Measurements from ENCODE around the gene HSD3B7.
"Not testable (repeated sequence)": the region's sequence is repeated elsewhere in the genome, so short reads cannot be mapped to it uniquely, and the experiment has no call there.

The HSD3B7 gene

DNA sequence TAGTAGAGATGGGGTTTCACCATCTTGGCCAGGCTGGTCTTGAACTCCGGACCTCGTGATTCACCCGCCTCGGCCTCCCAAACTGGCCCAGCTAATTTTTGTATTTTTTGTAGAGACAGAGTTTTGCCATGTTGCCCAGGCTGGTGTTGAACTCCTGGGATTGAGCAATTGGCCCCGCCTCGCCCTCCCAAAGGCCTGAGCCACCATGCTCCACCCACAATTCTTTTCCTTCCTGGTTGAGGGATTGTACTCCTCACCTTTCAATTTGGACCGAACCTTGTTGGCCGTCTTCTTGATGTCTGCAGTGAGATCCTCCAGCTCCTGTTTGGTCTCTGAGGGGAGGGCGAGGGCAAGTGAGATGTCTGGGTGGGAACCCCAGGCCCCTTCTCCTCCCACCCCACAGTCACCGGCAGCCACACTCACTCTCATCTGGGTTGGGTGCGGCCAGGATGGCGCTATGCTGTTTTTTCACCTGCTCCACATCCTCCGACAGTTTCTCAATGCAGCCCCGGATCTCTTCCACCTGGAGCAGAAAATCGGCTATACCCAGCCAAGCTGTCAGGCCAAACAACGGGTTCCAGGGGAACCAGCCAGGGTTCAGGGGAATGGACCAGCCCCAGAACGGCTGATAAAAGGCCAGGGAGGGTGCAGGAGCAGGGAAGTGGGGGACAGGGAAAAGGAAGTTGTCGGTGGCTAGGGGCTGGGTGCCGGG lies 15.8 kb downstream of the HSD3B7 start:
- no peak for DNase-seq (ENCODE audit: low read depth, low spot score)

DNA sequence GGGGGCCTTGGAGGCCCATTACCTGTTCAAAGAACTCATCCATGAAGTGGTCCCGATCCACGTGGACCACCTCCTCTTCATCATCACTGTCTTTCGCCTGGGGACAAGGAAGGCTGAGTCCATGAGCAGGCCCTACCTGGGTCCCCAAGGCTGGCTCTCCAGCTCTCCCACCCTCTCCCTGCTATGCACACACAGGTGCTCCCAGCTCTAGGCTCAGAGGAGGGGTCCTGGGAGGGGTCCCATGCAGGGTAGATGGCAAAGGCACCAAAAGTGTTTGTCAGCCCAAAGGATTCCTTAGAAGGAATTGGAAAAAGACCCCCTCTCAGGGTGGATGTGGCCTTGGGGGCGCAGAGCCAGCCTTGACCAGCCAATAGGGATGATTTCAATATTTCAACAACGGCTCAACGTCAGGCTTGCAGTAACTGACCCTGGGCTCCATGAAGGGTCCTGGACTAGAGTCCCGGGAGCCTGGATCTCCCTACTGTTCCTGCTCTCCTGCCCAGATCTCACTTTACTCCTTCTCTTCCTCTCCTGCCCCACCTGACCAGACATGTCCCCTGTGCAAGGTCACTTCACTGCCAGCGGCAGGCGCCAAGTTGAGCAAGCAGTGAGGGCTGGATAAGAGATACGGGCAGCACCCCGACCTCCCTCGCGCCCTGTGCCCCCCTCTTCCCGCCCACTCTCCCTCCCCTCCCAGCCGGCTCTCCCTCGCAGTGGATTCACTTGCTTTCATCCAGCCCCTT lies 16.7 kb downstream of the HSD3B7 start:
- no peak for DNase-seq (ENCODE audit: low read depth, low spot score)

DNA sequence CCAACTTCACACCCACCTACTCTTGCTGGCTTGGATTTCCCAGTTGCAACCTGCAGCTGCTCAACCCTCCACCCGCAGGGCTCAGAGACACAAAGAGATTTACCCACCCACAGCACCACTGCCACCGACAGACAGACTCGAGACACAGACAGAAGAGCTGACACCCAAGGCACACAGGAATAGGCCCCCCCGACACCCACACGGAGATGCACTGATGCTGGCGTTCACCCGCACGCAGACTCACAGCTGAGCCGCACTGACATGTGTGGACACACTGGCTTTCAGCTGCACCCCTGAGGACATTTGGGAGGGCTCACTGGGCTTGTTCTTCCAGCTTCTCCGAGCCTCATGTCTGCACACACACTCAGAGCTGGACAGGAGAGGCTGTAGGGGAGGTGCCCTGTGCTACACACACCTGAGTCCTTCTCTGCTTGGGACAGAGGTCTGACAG lies 17.3 kb downstream of the HSD3B7 start:
- DNase-seq (ENCODE audit: low read depth, low spot score) = no peak

DNA sequence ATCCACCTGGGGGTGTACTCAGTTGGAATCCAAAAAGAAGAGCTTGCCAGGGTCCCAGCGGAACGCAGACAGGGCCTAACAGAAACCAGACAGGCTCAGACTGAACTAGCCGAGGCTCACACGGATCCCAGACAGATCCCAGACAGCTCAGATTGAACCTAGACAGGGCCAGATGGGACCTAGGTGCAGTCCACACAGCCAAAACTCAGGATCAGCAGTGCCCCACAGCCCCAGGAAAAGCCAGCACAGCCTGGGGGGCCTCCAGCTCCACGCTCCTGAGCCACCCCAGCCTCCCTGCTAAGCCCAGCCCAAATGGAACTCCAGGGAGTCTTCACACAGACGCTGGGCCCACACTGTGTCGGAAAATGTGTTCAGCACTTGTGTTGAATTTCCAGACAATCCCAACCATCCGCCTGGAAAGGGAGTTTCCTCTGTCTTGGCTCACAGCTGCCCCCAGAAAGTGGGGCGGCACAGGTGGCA lies 17.9 kb downstream of the HSD3B7 start:
- DNase-seq (ENCODE audit: low read depth, low spot score) = no peak

DNA sequence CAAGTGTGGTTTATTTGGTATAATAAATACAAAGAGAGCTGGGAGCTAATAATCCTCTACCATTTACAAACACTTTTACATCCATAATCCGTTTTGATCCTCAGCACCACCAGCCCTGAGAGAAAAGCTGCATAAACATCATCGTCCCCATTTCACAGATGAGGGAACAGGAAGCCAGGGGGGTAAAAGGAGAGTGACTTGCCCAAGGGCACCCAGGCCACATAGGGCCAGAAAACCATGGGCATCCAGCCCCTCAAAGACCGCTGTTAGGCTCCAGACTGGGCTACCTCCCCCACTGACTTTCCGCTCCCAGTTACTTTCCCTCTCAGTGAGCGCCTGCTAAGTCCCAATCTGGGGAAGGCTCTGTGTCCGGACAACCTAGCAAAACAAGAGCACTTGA lies 18.7 kb downstream of the HSD3B7 start:
- no peak for DNase-seq (ENCODE audit: low read depth, low spot score)

DNA sequence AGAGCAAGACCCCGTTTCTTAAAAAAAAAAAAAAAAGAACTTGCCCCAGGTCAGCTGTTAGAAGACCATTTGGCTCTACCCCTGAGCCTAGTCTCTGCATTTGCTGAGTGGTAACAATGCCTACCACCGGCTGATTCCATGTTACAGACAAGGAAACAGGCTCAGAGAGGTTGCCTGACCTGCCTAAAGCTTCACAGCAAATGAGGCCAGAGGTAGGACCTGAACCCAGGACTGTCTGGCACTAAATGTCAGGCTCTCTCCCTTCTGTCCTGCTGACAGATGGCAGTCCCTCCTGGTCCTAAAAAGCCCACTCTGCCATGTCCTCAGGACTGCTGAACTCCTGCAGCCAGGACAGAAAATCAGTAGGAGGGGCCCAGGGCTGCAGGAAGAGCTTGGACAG lies 19.7 kb downstream of the HSD3B7 start:
- no peak for DNase-seq (ENCODE audit: low read depth, low spot score)

DNA sequence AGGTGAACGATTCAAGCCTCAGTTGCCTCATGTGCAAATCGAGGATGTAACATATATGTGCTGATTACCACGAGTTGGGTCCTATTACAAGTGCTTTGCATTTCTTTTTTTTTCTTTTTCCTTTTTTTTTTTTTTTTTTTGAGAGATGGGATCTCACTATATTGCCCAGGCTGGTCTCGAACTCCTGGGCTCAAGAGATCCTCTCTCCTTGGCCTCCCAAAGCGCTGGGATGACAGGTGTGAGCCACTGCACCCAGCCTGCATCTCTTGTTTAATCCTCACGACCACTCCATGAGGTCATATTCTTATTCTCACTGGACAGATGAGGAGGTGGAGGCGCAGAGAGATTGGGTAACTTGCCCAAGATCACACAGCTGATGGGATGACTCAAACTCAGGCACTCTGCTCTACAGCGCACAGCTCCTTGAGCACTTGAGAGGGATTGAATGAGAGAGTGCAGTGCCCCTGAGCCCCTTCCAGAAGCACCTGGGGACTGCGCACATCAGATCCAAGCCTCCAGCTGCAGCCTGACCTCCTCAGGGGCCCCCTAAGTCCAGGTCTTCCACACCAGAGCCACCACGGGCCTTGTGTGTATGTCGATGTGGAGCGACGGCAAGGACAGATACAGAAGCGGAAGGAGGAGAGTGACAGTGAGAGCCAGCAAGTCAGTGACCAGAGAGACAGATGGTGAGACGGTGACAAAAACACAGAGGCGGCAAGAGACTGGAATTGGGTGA lies 20.5 kb downstream of the HSD3B7 start:
- no peak for DNase-seq (ENCODE audit: low read depth, low spot score)

DNA sequence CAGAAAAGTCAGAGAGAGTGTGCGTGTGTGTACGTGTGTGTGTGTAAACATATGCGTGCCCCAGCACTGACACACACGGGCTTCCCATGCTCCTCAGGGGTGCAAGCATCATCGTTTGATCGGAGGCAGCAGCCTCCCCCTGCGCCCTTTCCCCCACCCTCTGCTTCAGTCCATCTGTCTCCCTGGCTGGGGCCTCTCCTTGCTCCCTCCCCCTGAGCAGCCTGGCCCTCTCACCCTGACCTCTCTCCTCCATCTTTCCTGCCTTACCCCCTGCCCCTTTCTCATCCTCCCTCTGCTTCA lies 21.0 kb downstream of the HSD3B7 start:
- DNase-seq (ENCODE audit: low read depth, low spot score) = no peak

DNA sequence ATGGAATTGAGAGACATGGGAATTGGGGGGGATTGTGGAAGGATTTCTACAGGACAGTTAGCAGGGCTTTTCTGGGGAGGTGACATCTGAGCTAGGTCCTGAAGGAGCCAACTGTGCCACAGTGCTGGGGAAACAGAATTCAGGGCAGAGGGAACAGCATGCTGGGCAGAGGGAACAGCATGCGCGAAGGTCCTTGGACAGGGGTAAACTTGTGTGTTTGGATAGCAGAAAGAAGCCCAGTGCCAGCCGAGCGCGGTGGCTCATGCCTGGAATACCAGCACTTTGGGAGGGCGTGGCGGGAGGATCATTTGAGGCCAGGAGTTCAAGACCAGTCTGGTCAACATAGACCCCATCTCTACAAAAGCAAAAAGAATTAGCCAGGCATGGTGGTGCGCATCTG lies 21.6 kb downstream of the HSD3B7 start:
- no peak for DNase-seq (ENCODE audit: low read depth, low spot score)

DNA sequence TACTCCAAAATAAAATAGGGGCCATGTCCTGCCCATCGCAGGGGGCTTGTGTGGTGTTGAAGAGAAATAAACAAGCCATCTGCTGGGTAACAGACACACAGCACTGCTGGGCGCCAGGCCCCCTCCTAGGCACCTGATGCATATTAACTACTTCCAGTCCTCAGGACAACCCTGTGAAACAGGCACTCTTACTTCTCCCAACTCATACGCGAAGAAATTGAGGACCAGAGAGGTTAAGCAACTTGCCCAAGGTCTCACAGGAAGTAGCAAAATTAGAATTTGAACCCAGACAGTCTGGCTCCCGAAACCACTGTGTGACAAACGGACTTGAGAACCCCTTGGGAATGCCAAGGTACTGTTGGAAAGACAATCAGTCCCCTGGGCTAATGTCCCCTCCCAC lies 22.7 kb downstream of the HSD3B7 start:
- no peak for DNase-seq (ENCODE audit: low read depth, low spot score)

DNA sequence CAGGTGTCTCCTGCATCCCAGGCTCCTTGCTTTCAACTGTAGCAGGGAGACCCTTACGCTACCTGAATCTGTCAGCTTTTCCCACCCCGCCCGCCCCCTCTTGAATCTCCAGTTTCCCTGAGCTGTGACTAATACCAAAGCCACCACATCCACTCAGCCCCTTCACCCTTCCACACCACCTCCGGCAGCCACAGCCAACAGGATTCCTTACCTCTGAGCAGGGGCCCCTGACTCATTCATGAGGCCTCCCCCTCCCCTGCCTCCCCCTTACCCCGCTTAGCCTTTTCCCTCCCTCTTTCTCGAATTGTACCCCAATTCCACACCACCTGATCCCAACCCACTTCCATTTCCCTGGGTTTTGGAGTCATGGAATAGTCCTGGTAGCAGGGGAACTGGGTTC lies 23.1 kb downstream of the HSD3B7 start:
- DNase-seq (ENCODE audit: low read depth, low spot score) = no peak

DNA sequence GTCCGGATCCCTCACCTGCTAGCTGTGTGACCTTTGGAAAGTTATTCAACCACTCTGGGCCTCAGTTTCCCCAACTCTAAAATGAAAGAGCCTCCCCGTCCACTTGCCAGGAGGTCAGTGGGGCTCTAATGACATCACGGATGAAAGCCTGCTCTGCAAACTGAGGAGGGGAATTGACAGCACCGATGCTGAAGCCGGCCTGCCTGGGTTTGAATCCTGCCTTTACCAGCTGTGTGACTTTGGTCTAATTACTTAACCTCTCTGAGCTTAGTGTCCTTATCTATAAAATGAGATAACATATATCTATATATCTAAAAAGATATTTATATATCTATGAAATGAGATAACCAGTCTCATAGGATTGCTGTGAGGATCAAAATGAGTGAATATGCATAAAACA lies 23.5 kb downstream of the HSD3B7 start:
- DNase-seq (ENCODE audit: low read depth, low spot score) = no peak

DNA sequence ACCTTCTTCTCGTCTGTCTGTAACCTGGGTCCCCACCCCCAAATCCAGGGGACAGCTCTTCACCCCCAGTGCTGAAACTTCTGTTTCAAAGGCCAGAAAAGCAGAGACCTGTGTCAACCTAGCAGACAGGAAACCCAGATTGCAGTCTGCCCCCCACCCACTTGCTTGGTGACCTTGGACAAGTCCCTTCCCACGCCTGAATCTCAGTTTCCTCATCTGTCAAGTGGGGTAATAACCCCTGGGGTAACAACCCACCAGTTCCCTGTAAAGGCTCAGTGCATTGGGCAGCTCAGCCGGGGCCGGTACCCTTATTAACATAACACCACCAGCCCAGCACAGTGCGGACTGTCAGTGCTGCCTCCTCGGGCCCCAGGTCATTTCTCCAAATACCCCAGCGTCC lies 24.1 kb downstream of the HSD3B7 start:
- DNase-seq (ENCODE audit: low read depth, low spot score) = no peak

DNA sequence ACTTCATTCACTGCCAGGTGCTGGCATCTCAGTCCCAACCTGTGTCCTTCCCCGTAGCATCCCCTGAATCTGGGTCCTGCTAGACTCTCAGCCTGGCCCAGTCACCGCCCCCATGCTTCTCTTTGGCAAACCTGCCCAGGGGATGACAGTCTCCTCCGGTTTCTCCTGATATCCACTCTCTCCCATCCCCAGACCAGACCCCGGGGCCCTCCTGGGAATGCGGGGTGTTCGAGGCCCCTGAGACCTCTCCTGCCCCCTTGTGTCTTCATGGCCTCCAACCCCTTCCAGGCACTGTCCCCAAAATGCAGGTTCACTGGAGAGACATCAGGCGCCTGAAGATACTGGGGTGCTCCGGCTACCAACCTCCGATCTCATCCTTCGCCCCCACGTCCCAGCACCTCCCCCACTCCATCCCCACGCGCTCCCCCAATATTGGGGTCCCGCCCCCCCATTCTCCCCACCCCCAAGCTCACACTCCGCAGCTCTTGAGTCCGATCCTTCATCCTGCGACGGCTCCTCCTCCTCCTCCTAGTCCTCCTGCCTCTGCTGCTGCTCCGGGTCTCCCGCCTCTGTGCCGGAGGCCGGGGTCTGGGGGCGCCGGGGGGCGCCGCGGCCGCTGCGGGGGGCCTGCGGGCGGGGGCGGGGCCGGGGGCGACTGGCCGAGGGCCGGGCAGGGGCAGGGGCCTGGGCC lies 25.0 kb downstream of the HSD3B7 start:
- no peak for DNase-seq (ENCODE audit: low read depth, low spot score)

DNA sequence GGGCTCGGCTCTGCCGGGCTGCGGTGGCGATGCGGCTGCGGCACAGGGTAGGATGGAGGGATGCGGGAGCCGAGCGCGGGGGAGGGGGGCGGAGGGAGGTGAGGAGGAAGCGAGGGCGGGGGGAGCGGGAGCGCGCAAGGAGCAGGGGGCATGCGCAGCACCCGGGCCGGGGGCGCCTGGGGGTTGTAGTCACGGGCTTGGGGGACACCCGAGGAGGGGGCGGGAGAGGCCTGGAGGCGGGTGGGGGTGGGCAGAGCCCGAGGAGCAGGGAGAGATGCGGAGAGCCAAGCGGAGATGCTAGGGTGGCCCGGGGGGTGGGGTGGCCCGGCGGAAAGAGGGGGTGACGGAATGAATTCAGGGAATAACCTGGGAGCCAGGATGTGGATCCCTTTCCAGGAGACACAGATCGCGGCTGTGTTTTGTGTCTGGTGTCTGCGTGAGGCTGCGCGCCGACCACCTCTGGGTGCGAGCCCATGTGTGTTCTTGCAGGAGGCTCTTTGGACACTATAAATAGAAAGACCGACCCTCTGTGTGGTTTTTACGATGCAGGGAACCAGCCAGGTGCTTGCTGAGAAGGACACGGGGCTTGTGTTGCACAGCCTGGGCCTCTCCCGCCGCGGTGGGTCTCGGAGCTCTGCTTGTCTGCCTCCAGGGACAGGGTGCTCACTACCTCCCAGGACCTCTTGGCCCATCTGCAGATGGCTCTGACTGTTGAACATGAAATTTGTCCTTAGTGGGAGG lies 25.7 kb downstream of the HSD3B7 start, which contains the start of gene STX1B:
TSS of gene STX1B (minus strand) at position 54 of the 741 bp plus-strand sequence. CDS start 242 bp downstream, outside the sequence.
- DNase-seq (ENCODE audit: low read depth, low spot score) = peak; percentile 33

DNA sequence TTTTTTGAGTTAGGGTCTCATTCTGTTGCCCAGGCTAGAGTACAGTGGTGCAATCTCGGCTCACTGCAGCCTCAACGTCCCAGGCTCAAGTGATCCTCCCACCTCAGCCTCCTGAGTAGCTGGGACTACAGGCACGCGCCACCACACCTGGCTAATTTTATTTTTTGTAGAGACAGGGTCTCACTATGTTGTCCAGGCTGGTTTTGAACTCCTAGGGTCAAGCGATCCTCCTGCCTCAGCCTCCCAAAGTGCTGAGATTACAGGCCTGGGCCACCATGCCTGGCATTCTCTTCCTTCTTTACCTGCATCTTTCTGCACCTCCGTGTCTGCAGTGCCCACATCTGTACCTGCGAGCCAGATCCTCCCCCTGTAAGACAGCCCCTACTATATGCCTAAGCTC lies 26.8 kb downstream of the HSD3B7 start:
- not testable (repeated sequence) for DNase-seq (ENCODE audit: low read depth, low spot score)

DNA sequence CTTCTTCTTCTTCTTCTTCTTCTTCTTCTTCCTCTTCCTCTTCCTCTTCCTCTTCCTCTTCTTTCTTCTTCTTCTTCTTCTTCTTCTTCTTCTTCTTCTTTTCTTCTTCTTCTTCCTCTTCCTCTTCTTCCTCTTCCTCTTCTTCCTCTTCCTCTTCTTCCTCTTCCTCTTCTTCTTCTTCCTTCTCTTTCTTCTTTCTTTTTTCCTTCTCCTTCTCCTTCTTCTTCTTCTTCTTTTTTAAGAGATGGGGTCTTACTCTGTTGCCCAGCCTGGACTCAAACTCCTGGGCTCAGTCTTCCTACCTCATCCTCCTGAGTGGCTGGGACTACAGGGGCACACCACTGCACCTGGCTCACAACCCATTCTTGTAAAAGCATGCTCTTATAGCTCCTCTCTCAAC lies 28.3 kb downstream of the HSD3B7 start:
- not testable (repeated sequence) for DNase-seq (ENCODE audit: low read depth, low spot score)

DNA sequence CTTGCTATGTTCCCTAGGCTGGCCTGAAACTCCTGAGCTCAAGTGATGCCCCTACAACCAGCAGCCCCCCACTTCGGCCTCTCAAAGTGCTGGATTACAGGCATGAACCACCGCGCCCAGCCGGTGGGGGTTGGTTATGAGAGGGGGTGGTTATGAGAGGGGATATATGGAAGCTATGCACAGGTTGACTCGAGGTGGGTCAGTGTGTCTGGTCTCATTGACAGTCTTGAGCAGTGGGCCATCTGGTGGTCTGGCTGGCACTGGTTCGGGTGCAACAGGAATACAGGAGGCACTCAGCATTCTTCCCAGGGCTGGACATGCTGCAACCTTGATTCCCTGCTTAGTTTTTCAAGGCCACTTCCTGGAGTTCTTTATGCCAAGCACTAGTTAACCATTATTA lies 31.0 kb downstream of the HSD3B7 start:
- DNase-seq (ENCODE audit: low read depth, low spot score) = no peak

DNA sequence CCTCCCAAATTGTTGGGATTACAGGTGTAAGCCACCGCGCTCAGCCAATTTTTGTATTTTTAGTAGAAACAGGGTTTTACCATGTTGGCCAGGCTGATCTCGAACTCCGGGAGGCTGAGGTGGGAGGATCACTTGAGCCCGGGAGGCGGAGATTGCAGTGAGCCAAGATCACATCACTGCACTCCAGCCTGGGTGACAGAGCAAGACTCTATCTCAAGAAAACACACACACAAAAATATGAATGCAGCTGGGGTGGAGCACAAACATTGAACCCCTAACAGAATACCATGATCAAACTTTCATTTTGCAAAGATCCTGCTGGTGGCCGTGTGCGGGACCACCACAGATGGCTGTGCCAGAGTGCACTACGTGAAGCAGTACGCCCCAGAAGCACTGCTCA lies 32.7 kb downstream of the HSD3B7 start:
- DNase-seq (ENCODE audit: low read depth, low spot score) = not testable (repeated sequence)

DNA sequence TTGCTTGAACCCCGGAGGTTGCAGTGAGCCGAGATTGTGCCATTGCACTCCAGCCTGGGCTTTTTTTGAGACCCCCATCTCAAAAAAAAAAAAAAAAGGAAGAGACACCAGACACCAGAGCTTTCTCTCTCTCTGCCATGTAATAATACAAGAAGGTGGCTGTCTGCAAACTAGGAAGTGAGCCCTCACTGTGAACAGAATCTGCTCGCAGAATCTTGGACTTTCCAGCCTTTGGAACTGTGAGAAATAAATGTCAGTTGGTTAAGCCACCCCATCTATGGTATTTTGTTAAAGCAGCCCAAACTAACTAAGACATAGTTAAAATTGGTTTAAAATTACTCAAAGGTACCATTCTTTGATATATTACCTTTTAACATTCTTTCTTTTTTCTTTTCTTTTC lies 35.5 kb downstream of the HSD3B7 start:
- DNase-seq (ENCODE audit: low read depth, low spot score) = no peak

DNA sequence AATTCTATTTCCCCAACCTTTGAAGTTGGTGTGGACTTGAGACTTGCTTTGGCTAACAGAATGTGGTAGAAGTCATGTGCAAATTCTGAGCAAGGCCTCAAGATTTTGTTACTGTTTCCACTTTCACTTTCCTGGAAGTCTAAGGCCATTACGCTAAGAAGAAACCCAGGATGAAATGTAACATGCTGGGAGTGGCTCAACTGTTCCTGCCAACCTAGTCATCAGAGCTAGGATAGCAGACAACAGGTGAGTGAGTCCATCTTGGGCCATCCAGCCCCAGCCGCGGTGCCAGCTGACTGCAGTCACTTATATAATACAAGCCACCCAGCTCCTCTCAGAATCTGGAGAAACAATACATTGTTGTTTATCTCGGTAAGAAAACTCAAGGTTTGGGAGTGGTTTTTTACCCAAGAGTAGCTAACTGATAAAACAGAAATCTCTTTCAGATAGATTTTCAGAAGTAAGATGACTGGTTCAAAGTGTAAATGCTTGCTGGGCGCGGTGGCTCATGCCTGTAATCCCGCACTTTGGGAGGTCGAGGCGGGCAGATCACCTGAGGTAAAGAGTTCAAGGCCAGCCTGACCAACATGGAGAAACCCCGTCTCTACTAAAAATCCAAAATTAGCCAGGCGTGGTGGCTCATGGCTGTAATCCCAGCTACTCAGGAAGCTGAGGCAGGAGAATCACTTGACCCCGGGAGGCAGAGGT lies 37.7 kb downstream of the HSD3B7 start:
- DNase-seq (ENCODE audit: low read depth, low spot score) = no peak

Data from activated naive CD8-positive, alpha-beta T cell treated with anti-CD3 and anti-CD28 coated beads, Interleukin-2, amount 50 U/mL, for 16 hours (primary cell).